WTC11 (cell line): ENCODE measurements around the gene ABITRAM. TPM values are rescaled to one million over a fixed set of nuclear protein-coding genes. Genes with fewer than 3 reads are reported as not detected.

Source experiments
- ATAC-seq: fragments of 200-7000 bp; cut with Tn5 transposase; 2 replicates; pipeline ENCODE4 v1.10.0; 2021; ENCODE audit warnings: mild to moderate bottlenecking, moderate library complexity
- CTCF ChIA-PET: fragments of 300-600 bp; sonication (Branson Sonifier 250); formaldehyde crosslinking; loops from one replicate; lab custom pipeline; 2021; ENCODE audit warnings: antibody characterized with exemption; lab: Charles Lee
- POLR2A ChIA-PET: fragments of 350-600 bp; sonication (Branson Sonifier 250); formaldehyde crosslinking; loops from one replicate; lab custom pipeline; 2021; ENCODE audit warnings: antibody characterized with exemption; lab: Charles Lee
- DNase-seq: peaks from one replicate; pipeline ENCODE4 v3.0.0; 2021; ENCODE audit warnings: low spot score
- H3K27ac Mint-ChIP-seq: 2 replicates; pipeline ENCODE4 v1.8.0; 2021; ENCODE audit warnings: mixed read lengths
- H3K27me3 Mint-ChIP-seq: 2 replicates; pipeline ENCODE4 v1.8.0; 2021; ENCODE audit warnings: low read depth, mild to moderate bottlenecking, moderate library complexity, mixed read lengths
- H3K36me3 Mint-ChIP-seq: 2 replicates; pipeline ENCODE4 v1.8.0; 2021; ENCODE audit warnings: mixed read lengths
- H3K4me1 Mint-ChIP-seq: 2 replicates; pipeline ENCODE4 v1.8.0; 2022; ENCODE audit warnings: mixed read lengths
- H3K4me3 Mint-ChIP-seq: 2 replicates; pipeline ENCODE4 v1.8.0; 2021; ENCODE audit warnings: mild to moderate bottlenecking, moderate library complexity, mixed read lengths
- H3K9me3 Mint-ChIP-seq: 2 replicates; pipeline ENCODE4 v1.8.0; 2021; ENCODE audit warnings: mixed read lengths
- ATF2 ChIP-seq: sonication (generic); formaldehyde crosslinking; IDR thresholded peaks from 2 replicates; pipeline ENCODE4 v1.8.1; 2022; ENCODE audit warnings: low read depth, missing genetic modification reagents, borderline replicate concordance
- ATF3 ChIP-seq: sonication (generic); formaldehyde crosslinking; conservative IDR thresholded peaks from 2 replicates; pipeline ENCODE4 v1.8.1; 2022; ENCODE audit warnings: mild to moderate bottlenecking, missing genetic modification reagents
- ATF6 ChIP-seq: sonication (generic); formaldehyde crosslinking; IDR thresholded peaks from 2 replicates; pipeline ENCODE4 v1.8.1; 2023; ENCODE audit warnings: mild to moderate bottlenecking, missing genetic modification reagents
- ERG ChIP-seq: fragments of 250-450 bp; sonication (Bioruptor Pico); IDR thresholded peaks from 2 replicates; pipeline ENCODE4 v1.8.0; 2021; ENCODE audit warnings: mild to moderate bottlenecking
- NR1H2 ChIP-seq: sonication (generic); formaldehyde crosslinking; IDR thresholded peaks from 2 replicates; pipeline ENCODE4 v1.9.0; 2021; ENCODE audit warnings: mild to moderate bottlenecking, moderate library complexity, missing genetic modification reagents
- OVOL2 ChIP-seq: fragments of 250-450 bp; sonication (Bioruptor Pico); IDR thresholded peaks from 2 replicates; pipeline ENCODE4 v1.9.0; 2021; ENCODE audit warnings: mild to moderate bottlenecking, borderline replicate concordance
- PRDM15 ChIP-seq: sonication (generic); formaldehyde crosslinking; IDR thresholded peaks from 2 replicates; pipeline ENCODE4 v1.8.0; 2022; ENCODE audit warnings: missing genetic modification reagents
- SOX15 ChIP-seq: fragments of 250-450 bp; sonication (Bioruptor Pico); IDR thresholded peaks from 2 replicates; pipeline ENCODE4 v1.9.0; 2021; ENCODE audit warnings: mild to moderate bottlenecking
- TEAD4 ChIP-seq: sonication (generic); formaldehyde crosslinking; IDR thresholded peaks from 2 replicates; pipeline ENCODE4 v1.8.0; 2022; ENCODE audit warnings: mild to moderate bottlenecking, missing genetic modification reagents
- TP53 ChIP-seq: sonication (generic); formaldehyde crosslinking; IDR thresholded peaks from 2 replicates; pipeline ENCODE4 v1.8.1; 2023; ENCODE audit warnings: mild to moderate bottlenecking, missing genetic modification reagents
- ZNF232 ChIP-seq: sonication (generic); formaldehyde crosslinking; IDR thresholded peaks from 2 replicates; pipeline ENCODE4 v1.8.0; 2022; ENCODE audit warnings: mild to moderate bottlenecking, missing genetic modification reagents
- ZNF263 ChIP-seq: sonication (generic); formaldehyde crosslinking; IDR thresholded peaks from 2 replicates; pipeline ENCODE4 v1.8.1; 2022; ENCODE audit warnings: low read depth, mild to moderate bottlenecking, moderate library complexity, missing genetic modification reagents
- total RNA-seq: library from RNA; stranded (reverse); gene quantifications from 3 replicates; pipeline ENCODE4 v1.2.3, GENCODE V29; 2021
- TF ChIP-seq, protein P1 (sequence below): sonication (generic); formaldehyde crosslinking; IDR thresholded peaks from 2 replicates; pipeline ENCODE4 v1.8.1; 2023; ENCODE audit warnings: mild to moderate bottlenecking, missing genetic modification reagents
- TF ChIP-seq, protein P2 (sequence below): sonication (generic); formaldehyde crosslinking; IDR thresholded peaks from 2 replicates; pipeline ENCODE4 v1.8.0; 2023; ENCODE audit warnings: missing genetic modification reagents

ABITRAM gene
- total RNA-seq, 1 experiment from 2014 or later: 4.6 TPM

- no peak for ATAC-seq
- ChIA-PET CTCF (no interaction called here), POLR2A (no interaction called here)
- Mint-ChIP-seq H3K27me3 (no peaks in the 10 kb centered on the region), H3K27ac (no peak overlapping the region), H3K36me3 (peaks cover 57% of the 10 kb centered on the region), H3K4me3 (no peak overlapping the region), H3K9me3 (no peaks in the 10 kb centered on the region), H3K4me1 (no peaks in the 10 kb centered on the region)
- TF ChIP-seq, protein P1, sequence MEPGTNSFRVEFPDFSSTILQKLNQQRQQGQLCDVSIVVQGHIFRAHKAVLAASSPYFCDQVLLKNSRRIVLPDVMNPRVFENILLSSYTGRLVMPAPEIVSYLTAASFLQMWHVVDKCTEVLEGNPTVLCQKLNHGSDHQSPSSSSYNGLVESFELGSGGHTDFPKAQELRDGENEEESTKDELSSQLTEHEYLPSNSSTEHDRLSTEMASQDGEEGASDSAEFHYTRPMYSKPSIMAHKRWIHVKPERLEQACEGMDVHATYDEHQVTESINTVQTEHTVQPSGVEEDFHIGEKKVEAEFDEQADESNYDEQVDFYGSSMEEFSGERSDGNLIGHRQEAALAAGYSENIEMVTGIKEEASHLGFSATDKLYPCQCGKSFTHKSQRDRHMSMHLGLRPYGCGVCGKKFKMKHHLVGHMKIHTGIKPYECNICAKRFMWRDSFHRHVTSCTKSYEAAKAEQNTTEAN: no peak
- TF ChIP-seq OVOL2 (CRISPR knock-in tag): no peak
- TF ChIP-seq, protein P2, sequence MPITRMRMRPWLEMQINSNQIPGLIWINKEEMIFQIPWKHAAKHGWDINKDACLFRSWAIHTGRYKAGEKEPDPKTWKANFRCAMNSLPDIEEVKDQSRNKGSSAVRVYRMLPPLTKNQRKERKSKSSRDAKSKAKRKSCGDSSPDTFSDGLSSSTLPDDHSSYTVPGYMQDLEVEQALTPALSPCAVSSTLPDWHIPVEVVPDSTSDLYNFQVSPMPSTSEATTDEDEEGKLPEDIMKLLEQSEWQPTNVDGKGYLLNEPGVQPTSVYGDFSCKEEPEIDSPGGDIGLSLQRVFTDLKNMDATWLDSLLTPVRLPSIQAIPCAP (CRISPR knock-in tag): no peak
- no peak for DNase-seq
Observed at GRCh38 chr9:108924466-108924865, 9.7 kb upstream of the ABITRAM start.

DNA sequence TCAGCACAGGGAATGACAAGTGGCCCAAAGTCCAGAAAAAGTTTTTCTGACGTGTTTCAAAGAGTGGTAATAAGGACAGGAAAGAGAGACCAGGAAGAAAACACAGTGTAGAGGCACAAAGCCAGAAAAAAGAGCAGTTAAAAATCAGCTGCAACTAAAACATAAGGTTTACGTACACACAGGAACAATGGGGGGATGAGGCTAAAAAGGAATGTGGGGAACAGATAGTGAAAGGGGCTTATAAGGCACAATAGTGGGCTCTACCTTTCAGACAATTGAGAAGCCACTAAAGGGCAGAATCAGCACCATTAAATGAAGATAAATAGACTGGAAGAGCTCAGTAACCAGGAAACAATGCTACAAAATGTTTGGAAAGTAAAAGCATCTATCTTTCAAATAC lies 5.8 kb upstream of the ABITRAM start:
- no peak for DNase-seq
- no peak overlapping the region for H3K27ac Mint-ChIP-seq
- ChIA-PET POLR2A (no interaction called here), CTCF (no interaction called here)
- no peaks in the 10 kb centered on the region for H3K27me3 Mint-ChIP-seq
- no peak for ATAC-seq
- H3K4me3 Mint-ChIP-seq: no peak overlapping the region
- H3K4me1 Mint-ChIP-seq: peaks cover 9% of the 10 kb centered on the region
- H3K9me3 Mint-ChIP-seq: no peaks in the 10 kb centered on the region
- TF ChIP-seq TEAD4 (no peak), ATF6 (no peak), PRDM15 (CRISPR knock-in tag) (no peak), SOX15 (CRISPR knock-in tag) (no peak), NR1H2 (CRISPR knock-in tag) (no peak), TP53 (CRISPR knock-in tag) (no peak), ATF3 (no peak), ZNF232 (CRISPR knock-in tag) (no peak), ERG (CRISPR knock-in tag) (no peak), ATF2 (CRISPR knock-in tag) (no peak), ZNF263 (CRISPR knock-in tag) (no peak)
- H3K36me3 Mint-ChIP-seq: peaks cover 50% of the 10 kb centered on the region
